Measurements from ENCODE around the gene JDP2. TPM values are rescaled to one million over a fixed set of nuclear protein-coding genes. Genes with fewer than 3 reads are reported as not detected.

Gene JDP2
- polyA plus RNA-seq, 3 donors, result 18.4 to 19.6 (median 19.2) TPM

- DNase-seq (ENCODE audit: low read depth in 3 of 3, low spot score in 2 of 3), result no peak
Observed at GRCh38 chr14:75477881-75478280, 50.1 kb downstream of the JDP2 start.

DNA sequence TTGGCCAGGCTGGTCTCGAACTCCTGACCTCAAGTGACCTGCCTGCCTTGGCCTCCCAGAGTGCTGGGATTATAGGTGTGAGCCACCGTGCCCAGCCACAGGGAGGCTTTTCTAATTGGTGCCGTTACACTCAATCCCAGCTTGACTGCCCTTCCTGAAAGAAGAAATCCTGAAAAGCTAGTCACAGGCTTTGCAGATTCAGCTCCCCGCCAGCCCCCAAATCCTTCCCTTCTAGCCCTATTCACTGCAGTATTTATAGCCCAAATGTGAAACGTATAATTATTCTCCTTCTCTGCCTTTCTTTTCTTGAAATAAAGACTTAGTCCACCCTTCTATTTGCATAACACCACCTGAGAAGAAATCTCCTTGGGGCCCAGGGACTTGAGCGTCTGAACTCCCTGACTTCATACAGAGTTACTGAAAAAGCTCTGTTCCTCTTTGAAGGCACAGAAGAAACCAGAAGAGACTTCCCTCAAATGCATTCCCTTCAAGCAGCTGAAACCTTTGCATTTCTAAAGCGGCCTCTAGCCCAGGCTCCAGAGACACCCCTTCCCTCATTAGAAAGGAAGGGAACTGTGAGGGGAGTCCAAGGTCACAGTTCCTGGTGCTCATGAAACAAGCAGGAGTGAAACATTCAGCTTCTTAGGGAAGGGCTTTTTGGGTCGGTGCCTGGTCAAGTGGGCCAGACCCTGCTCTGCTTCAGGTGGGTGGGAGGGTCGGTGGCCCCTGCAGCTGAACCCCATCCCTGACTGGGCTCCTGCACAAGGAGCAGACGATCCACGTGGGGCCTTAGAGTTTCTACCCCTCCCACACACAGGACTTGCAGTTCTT, 52.2 kb downstream of the JDP2 start:
- no peak for DNase-seq (ENCODE audit: low read depth in 3 of 3, low spot score in 2 of 3)

- DNase-seq (ENCODE audit: low read depth in 3 of 3, low spot score in 2 of 3), result no peak
Observed at GRCh38 chr14:75482366-75482765, 54.5 kb downstream of the JDP2 start.

DNA sequence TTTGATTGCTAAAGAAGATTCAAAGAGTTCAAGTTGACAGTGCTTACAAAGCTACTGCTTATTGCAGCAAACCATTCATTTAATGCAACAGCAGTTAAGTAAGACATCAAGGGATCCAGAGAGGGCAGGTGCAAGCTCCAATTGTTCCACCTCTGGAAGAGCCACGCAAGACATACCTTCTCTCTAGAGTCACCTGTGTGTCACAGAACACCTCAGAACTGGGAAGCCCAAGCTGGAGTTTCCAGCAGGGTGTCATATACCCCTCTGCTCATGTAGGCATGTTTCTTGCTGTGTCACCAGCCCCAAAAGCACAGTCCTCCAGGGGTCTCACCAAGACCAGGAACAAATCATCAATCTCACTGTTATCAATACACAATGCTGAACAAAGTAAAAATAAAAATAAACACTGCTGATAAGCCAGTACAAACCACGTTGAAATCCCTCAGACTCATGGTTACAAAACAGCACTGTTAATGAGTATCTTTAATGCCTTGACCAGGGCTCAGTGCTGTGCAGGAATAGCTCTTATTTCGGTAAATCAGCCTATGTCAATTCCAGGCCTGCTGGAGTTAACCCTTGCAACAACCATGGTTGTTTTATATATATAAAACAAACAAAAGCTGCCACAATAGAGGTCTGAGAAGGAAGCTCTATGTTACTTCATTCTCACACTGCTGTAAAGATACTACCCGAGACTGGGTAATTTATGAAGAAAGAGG, 57.0 kb downstream of the JDP2 start:
- no peak for DNase-seq (ENCODE audit: low read depth in 3 of 3, low spot score in 2 of 3)

DNA sequence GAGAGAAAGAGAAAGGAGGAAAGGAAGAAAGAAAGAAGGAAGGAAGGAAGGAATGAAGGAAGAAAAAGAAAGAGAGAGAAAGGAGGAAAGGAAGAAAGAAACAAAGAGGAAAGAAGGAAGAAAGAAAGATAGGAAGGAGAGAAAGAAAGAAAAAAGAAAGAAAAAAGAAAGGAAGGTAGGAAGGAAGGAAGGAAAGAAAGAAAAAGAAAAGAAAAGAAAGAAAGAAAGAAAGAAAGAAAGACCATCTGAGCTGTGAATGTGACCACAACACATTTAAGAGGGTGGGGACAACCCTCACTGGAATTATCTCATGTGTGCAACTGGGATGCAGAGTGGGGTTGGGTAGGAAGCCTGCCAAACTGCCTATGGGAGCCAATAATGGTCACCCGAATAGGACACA, 58.5 kb downstream of the JDP2 start:
- no peak for DNase-seq (ENCODE audit: low read depth in 3 of 3, low spot score in 2 of 3)

GRCh38 chr14:75487155-75487671, 59.4 kb downstream of the JDP2 start:
- DNase-seq (ENCODE audit: low read depth in 3 of 3, low spot score in 2 of 3), result no peak

DNA sequence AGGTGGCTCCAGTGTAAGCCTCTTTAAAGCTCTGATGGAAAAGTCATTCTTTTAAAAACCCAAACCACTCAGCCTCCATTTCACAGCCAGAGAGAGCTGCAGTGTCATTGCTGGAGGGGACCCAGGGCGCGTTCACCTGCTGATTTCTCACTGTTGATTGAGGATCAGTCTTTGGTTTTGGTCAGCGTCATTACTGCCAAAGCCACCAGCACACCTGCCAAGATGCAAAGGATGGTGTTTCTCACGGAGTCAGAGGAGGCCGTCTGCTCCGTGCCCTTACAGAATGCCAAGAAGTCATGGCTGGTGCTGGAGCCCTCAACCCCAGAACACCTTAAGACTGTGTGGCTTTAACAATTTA, 61.6 kb downstream of the JDP2 start:
- DNase-seq (ENCODE audit: low read depth in 3 of 3, low spot score in 2 of 3), result no peak

GRCh38 chr14:75491376-75491978, 63.7 kb downstream of the JDP2 start:
- DNase-seq (ENCODE audit: low read depth in 3 of 3, low spot score in 2 of 3), result no peak

- no peak for DNase-seq (ENCODE audit: low read depth in 3 of 3, low spot score in 2 of 3)
Observed at GRCh38 chr14:75492832-75493591, 65.2 kb downstream of the JDP2 start.

GRCh38 chr14:75493592-75494087, 65.8 kb downstream of the JDP2 start:
- DNase-seq (ENCODE audit: low read depth in 3 of 3, low spot score in 2 of 3), result no peak

GRCh38 chr14:75494896-75495295, 67.1 kb downstream of the JDP2 start:
- no peak for DNase-seq (ENCODE audit: low read depth in 3 of 3, low spot score in 2 of 3)

DNA sequence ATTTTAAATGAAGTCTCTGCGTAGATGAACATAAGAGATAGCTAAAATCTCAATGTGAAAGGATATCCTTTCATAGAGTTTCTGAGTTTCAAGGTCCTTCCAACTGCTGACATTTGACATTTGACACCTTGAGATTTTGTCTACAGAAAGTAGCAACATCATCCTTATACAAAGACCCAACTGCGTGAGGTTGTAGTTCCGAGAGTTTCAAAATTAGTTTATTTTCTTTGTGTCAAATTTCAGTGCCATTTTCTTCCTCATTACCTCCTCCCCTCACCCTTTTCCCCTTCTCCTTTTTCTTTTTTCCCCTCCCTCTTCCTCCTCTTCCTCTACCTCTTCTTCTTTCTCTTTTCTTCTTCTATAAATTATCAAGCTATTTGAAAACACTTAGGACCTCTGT, 67.6 kb downstream of the JDP2 start:
- DNase-seq (ENCODE audit: low read depth in 3 of 3, low spot score in 2 of 3), result no peak

GRCh38 chr14:75495882-75496281, 68.1 kb downstream of the JDP2 start:
- DNase-seq (ENCODE audit: low read depth in 3 of 3, low spot score in 2 of 3), result no peak

DNA sequence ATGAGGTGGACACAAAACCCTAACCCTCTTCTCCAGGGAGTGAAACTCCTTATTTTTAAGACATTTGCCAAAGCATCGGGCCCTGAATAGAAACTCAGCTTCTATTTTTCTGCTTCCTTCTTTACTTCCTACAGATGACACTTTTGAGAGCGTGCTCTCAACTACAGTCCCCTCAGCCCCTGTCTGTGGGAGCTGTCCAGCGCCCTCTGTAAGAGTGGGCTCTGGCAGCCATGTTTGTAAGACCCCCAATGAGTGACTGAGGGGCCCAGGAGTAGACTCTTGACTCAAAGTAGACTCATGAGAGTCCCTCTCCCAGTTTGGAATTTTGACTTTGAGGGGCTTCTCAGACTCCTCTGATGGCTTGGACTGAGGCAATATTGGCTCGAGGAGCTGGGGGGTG, 68.9 kb downstream of the JDP2 start:
- no peak for DNase-seq (ENCODE audit: low read depth in 3 of 3, low spot score in 2 of 3)

GRCh38 chr14:75497191-75497590, 69.4 kb downstream of the JDP2 start:
- DNase-seq (ENCODE audit: low read depth in 3 of 3, low spot score in 2 of 3), result no peak

DNA sequence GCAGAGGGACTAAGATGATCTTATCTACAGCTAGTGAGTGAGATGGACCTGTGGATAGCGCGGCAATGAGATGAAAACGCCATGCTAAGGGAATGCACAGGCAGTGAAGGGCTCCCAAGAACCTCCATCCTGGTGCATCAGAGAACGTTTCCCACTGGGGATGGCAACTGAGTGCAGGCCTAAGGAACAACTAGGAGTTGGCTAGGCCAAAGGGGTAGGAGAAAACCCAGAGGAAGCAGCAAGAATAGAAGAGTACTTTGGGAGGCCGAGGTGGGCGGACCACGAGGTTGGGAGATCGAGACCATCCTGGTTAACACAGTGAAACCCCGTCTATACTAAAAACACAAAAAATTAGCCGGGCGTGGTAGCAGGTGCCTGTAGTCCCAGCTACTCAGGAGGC, 69.9 kb downstream of the JDP2 start:
- no peak for DNase-seq (ENCODE audit: low read depth in 3 of 3, low spot score in 2 of 3)

DNA sequence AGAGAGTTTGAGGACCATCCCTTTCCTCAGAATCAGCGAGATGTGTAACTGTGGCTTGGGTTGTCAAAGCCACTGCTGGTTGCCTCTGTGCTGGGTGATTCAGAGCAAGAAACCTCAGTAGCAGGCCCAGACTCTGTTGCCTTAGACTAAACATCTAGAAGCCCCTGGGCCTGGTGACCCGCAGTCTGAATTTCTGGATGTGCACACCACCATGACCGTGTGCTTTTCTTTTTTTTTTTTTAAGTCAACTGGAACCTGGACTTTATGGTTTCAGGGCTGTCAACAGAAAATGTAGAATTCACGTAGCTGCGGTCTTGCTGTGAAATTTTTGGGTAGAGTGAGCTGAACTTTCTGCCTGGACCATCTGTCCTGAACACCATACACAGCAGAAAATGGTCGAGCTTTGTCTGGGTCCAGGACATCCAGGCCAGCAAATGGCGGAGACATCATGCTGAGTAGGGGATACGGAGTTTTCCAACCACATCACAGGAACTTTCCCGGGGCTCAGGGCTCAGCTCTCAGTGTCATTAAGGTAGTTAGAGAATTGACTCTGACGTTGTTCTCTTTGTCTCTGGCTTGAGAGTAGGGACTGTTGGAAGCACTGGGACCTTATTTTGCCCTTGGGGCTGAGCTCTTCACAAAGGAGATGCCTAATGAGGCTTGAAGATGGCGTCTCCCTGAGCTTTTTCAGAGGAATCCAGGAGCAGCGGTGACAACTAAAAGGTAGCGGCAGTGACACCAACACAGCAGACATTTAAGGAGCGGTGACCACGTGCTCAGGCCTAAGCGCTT, 71.5 kb downstream of the JDP2 start:
- no peak for DNase-seq (ENCODE audit: low read depth in 3 of 3, low spot score in 2 of 3)

DNA sequence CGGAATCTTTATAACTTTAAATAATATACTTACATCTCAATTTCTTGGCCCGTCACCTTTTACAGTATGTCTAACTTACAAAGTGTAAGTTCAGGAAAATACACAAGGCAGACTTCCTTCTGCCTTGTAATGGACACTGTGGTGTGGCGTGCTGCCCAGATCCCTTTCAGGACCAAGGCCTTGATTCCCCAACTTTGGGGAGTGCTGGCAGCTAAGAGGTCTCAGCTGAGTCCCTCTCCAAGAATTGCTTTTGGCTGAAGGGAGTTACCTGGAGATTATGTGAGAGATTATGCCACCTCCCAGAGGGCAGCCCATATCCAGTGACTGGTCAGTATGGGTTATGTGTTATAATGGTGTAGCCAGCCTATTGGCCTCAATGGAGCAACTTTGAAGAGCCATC, 73.3 kb downstream of the JDP2 start:
- no peak for DNase-seq (ENCODE audit: low read depth in 3 of 3, low spot score in 2 of 3)

DNA sequence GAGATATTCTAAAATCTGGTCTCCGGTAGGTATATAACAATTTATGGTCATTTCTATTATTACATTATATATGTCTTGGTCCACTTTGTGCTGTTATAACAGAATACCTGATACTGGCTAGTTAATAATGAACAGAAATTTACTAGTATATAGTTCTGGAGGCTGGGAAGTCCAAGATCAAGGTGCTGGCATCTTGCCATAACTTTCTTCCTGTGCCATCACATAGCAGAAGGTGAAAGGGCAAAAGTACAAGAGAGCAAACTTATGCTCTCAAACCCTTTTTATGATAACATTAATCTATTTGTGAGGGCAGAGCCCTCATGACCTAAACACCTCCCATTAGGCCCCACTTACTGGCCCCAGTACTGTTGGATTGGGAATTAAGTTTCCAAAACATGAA, 76.6 kb downstream of the JDP2 start:
- DNase-seq (ENCODE audit: low read depth in 3 of 3, low spot score in 2 of 3), result no peak

DNA sequence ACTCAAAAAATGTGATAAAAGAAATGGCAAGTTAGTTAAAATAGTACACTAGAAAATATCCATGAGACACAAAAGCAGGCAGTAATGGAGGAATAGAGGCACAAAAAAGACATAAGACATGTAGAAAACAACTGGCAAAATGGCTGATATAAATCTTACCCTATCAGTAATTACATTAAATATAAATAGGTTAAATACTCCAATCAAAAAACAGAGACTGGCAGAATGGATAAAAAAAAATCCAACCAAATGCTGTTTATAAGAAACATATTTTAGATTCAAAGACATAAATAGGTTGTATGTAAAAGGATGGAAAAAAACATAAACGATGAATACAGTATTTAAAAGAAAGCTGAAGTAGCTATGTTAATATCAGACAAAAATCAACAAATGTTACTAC, 79.1 kb downstream of the JDP2 start:
- no peak for DNase-seq (ENCODE audit: low read depth in 3 of 3, low spot score in 2 of 3)
